ENCODE results near the gene GPC5. TPM values are rescaled to one million over a fixed set of nuclear protein-coding genes. Genes with fewer than 3 reads are reported as not detected.

Gene GPC5
- total RNA-seq, 1 experiment from 2014 or later, result 0.21 TPM

DNA sequence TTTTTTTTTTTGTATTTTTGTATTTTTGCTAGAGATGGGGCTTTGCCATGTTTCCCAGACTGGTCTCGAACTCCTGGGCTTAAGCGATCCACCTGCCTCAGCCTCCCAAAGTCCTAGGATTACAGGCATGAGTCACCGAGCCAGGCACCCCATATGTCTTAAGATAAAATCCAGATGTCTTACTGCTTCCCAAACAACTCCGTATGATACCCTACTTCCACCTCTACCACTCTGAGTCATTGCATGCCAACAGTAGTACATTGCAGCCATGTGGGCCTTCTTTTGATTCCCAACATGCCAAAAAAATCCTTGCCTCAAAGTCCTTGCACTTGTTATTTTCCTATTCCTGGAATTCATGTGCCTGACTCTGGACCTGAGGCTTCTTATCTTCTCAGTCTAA, 799.2 kb downstream of the GPC5 start:
- CTCF ChIA-PET, result no interaction called here
- intact Hi-C loops (cut with micrococcal nuclease; ENCODE audit: unreplicated experiment), result no loop called here
- Histone ChIP-seq H3K27ac (ENCODE audit: low read depth, low read length, poor library complexity, severe bottlenecking) (no peak overlapping the region), H3K4me3 (ENCODE audit: low read depth, low read length, poor library complexity, severe bottlenecking) (no peak overlapping the region), H3K27me3 (replicated peaks; ENCODE audit: insufficient read depth, low read depth, low read length, poor library complexity) (no peaks in the 10 kb centered on the region), H3K9me3 (ENCODE audit: low read depth, low read length, poor library complexity, severe bottlenecking) (no peaks in the 10 kb centered on the region), H3K36me3 (ENCODE audit: insufficient read depth, low read length, poor library complexity, severe bottlenecking) (no peaks in the 10 kb centered on the region), H3K4me1 (ENCODE audit: insufficient read depth, low read length, poor library complexity, severe bottlenecking) (no peaks in the 10 kb centered on the region)
- DNase-seq (ENCODE audit: low spot score), result no peak
- POLR2A ChIA-PET (ENCODE audit: low non-redundant PET), result no interaction called here
- no peak for TF ChIP-seq EZH2 (IDR thresholded peaks at IDR 0.05; ENCODE audit: borderline replicate concordance, low read depth, low read length, poor library complexity, severe bottlenecking)
- BruUV-seq (replicated peaks), result no TSS peak

- TF ChIP-seq EZH2 (IDR thresholded peaks at IDR 0.05; ENCODE audit: borderline replicate concordance, low read depth, low read length, poor library complexity, severe bottlenecking), result no peak
- Histone ChIP-seq H3K9me3 (ENCODE audit: low read depth, low read length, poor library complexity, severe bottlenecking) (no peaks in the 10 kb centered on the region), H3K36me3 (ENCODE audit: insufficient read depth, low read length, poor library complexity, severe bottlenecking) (no peaks in the 10 kb centered on the region), H3K27ac (ENCODE audit: low read depth, low read length, poor library complexity, severe bottlenecking) (no peak overlapping the region), H3K27me3 (replicated peaks; ENCODE audit: insufficient read depth, low read depth, low read length, poor library complexity) (no peaks in the 10 kb centered on the region), H3K4me3 (ENCODE audit: low read depth, low read length, poor library complexity, severe bottlenecking) (no peak overlapping the region), H3K4me1 (ENCODE audit: insufficient read depth, low read length, poor library complexity, severe bottlenecking) (no peaks in the 10 kb centered on the region)
- POLR2A ChIA-PET (ENCODE audit: low non-redundant PET), result no interaction called here
- no TSS peak for BruUV-seq (replicated peaks)
- CTCF ChIA-PET, result no interaction called here
- intact Hi-C loops (cut with micrococcal nuclease; ENCODE audit: unreplicated experiment), result no loop called here
- DNase-seq (ENCODE audit: low spot score), result no peak
Measured at GRCh38 chr13:92218615-92219014, 820.2 kb downstream of the GPC5 start.

GRCh38 chr13:92221916-92222315, 823.5 kb downstream of the GPC5 start:
- ChIA-PET CTCF (no interaction called here), POLR2A (ENCODE audit: low non-redundant PET) (no interaction called here)
- Histone ChIP-seq H3K4me3 (ENCODE audit: low read depth, low read length, poor library complexity, severe bottlenecking) (no peak overlapping the region), H3K27ac (ENCODE audit: low read depth, low read length, poor library complexity, severe bottlenecking) (no peak overlapping the region), H3K4me1 (ENCODE audit: insufficient read depth, low read length, poor library complexity, severe bottlenecking) (no peaks in the 10 kb centered on the region), H3K27me3 (replicated peaks; ENCODE audit: insufficient read depth, low read depth, low read length, poor library complexity) (no peaks in the 10 kb centered on the region), H3K9me3 (ENCODE audit: low read depth, low read length, poor library complexity, severe bottlenecking) (no peaks in the 10 kb centered on the region), H3K36me3 (ENCODE audit: insufficient read depth, low read length, poor library complexity, severe bottlenecking) (no peaks in the 10 kb centered on the region)
- DNase-seq (ENCODE audit: low spot score), result no peak
- no peak for TF ChIP-seq EZH2 (IDR thresholded peaks at IDR 0.05; ENCODE audit: borderline replicate concordance, low read depth, low read length, poor library complexity, severe bottlenecking)
- TF ChIP-seq, protein P1, sequence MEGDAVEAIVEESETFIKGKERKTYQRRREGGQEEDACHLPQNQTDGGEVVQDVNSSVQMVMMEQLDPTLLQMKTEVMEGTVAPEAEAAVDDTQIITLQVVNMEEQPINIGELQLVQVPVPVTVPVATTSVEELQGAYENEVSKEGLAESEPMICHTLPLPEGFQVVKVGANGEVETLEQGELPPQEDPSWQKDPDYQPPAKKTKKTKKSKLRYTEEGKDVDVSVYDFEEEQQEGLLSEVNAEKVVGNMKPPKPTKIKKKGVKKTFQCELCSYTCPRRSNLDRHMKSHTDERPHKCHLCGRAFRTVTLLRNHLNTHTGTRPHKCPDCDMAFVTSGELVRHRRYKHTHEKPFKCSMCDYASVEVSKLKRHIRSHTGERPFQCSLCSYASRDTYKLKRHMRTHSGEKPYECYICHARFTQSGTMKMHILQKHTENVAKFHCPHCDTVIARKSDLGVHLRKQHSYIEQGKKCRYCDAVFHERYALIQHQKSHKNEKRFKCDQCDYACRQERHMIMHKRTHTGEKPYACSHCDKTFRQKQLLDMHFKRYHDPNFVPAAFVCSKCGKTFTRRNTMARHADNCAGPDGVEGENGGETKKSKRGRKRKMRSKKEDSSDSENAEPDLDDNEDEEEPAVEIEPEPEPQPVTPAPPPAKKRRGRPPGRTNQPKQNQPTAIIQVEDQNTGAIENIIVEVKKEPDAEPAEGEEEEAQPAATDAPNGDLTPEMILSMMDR (conservative IDR thresholded peaks at IDR 0.05; ENCODE audit: low read depth, low read length), result no peak
- intact Hi-C loops (cut with micrococcal nuclease; ENCODE audit: unreplicated experiment), result no loop called here
- no TSS peak for BruUV-seq (replicated peaks)

DNA sequence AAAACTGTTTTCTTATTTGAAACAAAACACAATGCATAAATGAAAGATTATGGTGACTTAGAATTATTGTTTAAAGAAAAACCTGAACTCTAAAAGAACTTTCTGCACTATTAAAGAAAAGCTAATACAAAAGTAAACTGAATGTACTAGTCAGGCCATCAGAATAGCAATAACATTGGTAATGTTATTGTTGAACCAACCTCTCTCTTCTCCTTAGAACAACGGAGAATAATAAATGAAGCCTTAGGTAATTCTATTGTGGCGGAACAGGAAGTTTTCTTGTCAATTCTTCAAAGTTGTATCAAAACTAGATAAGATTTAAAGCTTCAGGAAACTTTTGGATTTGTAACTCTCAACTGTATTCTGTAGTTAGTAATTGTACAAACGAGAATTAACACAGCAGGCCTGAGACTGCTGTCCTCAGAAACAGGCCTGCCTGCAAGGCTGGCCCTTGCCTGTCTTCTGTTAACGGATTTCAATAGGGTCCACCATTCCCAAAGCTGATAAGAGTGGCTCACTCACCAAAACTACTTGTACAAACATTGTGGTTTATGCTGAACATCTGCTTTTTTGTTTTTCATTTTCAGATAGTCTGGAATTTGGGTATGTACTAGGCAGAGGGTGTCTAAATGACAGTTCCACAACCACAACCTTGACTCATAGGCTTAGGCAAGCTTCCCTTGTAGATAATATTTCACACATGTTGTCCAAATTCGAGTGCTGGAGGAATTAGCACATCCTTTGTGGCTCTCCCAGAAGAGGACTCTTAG, 825.8 kb downstream of the GPC5 start:
- no peaks in the 10 kb centered on the region for H3K27me3 ChIP-seq (replicated peaks; ENCODE audit: insufficient read depth, low read depth, low read length, poor library complexity)
- no peaks in the 10 kb centered on the region for H3K9me3 ChIP-seq (ENCODE audit: low read depth, low read length, poor library complexity, severe bottlenecking)
- TF ChIP-seq, protein P1 (conservative IDR thresholded peaks at IDR 0.05; ENCODE audit: low read depth, low read length), result no peak
- TF ChIP-seq EZH2 (IDR thresholded peaks at IDR 0.05; ENCODE audit: borderline replicate concordance, low read depth, low read length, poor library complexity, severe bottlenecking), result no peak
- H3K27ac ChIP-seq (ENCODE audit: low read depth, low read length, poor library complexity, severe bottlenecking), result no peak overlapping the region
- no peaks in the 10 kb centered on the region for H3K4me1 ChIP-seq (ENCODE audit: insufficient read depth, low read length, poor library complexity, severe bottlenecking)
- CTCF ChIA-PET, result no interaction called here
- BruUV-seq (replicated peaks), result no TSS peak
- H3K4me3 ChIP-seq (ENCODE audit: low read depth, low read length, poor library complexity, severe bottlenecking), result no peak overlapping the region
- DNase-seq (ENCODE audit: low spot score), result no peak
- POLR2A ChIA-PET (ENCODE audit: low non-redundant PET), result no interaction called here
- intact Hi-C loops (cut with micrococcal nuclease; ENCODE audit: unreplicated experiment), result no loop called here
- no peaks in the 10 kb centered on the region for H3K36me3 ChIP-seq (ENCODE audit: insufficient read depth, low read length, poor library complexity, severe bottlenecking)

All from A673 (cell line).